Mesothelial cell of epicardium (in vitro differentiated cells): ENCODE results near the gene TAS2R50. TPM values are rescaled to one million over a fixed set of nuclear protein-coding genes. Genes with fewer than 3 reads are reported as not detected.
"Not testable (repeated sequence)": the region's sequence is repeated elsewhere in the genome, so short reads cannot be mapped to it uniquely, and the experiment has no call there.

Experiments used
- DNase-seq, 2 experiments: peaks; one replicate each; pipeline ENCODE4 v3.0.0; 2021; ENCODE audit warnings: low spot score in 2 of 2; ENCODE audit not compliant: unreplicated experiment in 2 of 2
- H3K27ac Mint-ChIP-seq: 2 replicates; pipeline ENCODE4 v1.8.0; 2021; ENCODE audit warnings: mixed read lengths
- H3K27me3 Mint-ChIP-seq: 2 replicates; pipeline ENCODE4 v1.8.0; 2021; ENCODE audit warnings: low read depth, mixed read lengths
- H3K36me3 Mint-ChIP-seq: 2 replicates; pipeline ENCODE4 v1.8.0; 2021; ENCODE audit warnings: mixed read lengths
- H3K4me1 Mint-ChIP-seq: 2 replicates; pipeline ENCODE4 v1.8.0; 2021; ENCODE audit warnings: mixed read lengths
- H3K4me3 Mint-ChIP-seq: 2 replicates; pipeline ENCODE4 v1.8.0; 2021; ENCODE audit warnings: mild to moderate bottlenecking, moderate library complexity, mixed read lengths
- H3K9me3 Mint-ChIP-seq: 2 replicates; pipeline ENCODE4 v1.8.0; 2021; ENCODE audit warnings: mixed read lengths
- CTCF ChIP-seq: fragments of 200-600 bp; sonication (generic); IDR thresholded peaks from one replicate; pipeline ENCODE4 v1.5.0; 2021; ENCODE audit warnings: antibody characterized with exemption; ENCODE audit not compliant: unreplicated experiment
- total RNA-seq: library from RNA; stranded (reverse); gene quantifications from 3 replicates; pipeline ENCODE4 v1.2.1, GENCODE V29; 2021

The TAS2R50 gene
- 3.3 to 3.4 TPM (median 3.3 TPM) in 3 replicates for total RNA-seq

- Mint-ChIP-seq H3K36me3 (peaks cover 21% of the 10 kb centered on the region), H3K27ac (no peak within 1 kb of the TSS), H3K4me1 (no peaks in the 10 kb centered on the region), H3K4me3 (no peak within 1 kb of the TSS), H3K9me3 (peaks cover 19% of the 10 kb centered on the region), H3K27me3 (no peaks in the 10 kb centered on the region)
- DNase-seq: no peak
- TF ChIP-seq CTCF: no peak
These were observed at the start of gene TAS2R50 for GRCh38 chr12:10986812-10987211. Gene TAS2R50, minus strand, starts transcription at chr12:10986912. Its CDS starts 52 bp downstream, at chr12:10986860.

GRCh38 chr12:11033959-11034358 is 47.2 kb upstream of the TAS2R50 start:
- H3K9me3 Mint-ChIP-seq: peaks cover 15% of the 10 kb centered on the region
- H3K27ac Mint-ChIP-seq, H3K4me3 Mint-ChIP-seq, H3K4me1 Mint-ChIP-seq, DNase-seq, H3K27me3 Mint-ChIP-seq: not testable (repeated sequence)
- H3K36me3 Mint-ChIP-seq: peaks cover 31% of the 10 kb centered on the region

- Mint-ChIP-seq H3K36me3 (peaks cover 37% of the 10 kb centered on the region), H3K27ac (no peak within 1 kb of the TSS), H3K4me3 (no peak within 1 kb of the TSS), H3K27me3 (no peaks in the 10 kb centered on the region), H3K9me3 (peaks cover 10% of the 10 kb centered on the region), H3K4me1 (no peaks in the 10 kb centered on the region)
- DNase-seq: no peak
- TF ChIP-seq CTCF: no peak
These were observed 44.6 kb upstream of the TAS2R50 start, which contains the start of gene TAS2R31 for GRCh38 chr12:11031307-11031706. Gene TAS2R31, minus strand, starts transcription at chr12:11031407. Its CDS starts 72 bp downstream, at chr12:11031335.

- Mint-ChIP-seq H3K36me3 (peaks cover 38% of the 10 kb centered on the region), H3K9me3 (peaks cover 16% of the 10 kb centered on the region), H3K27ac (no peak overlapping the region), H3K4me3 (no peak overlapping the region), H3K27me3 (no peaks in the 10 kb centered on the region), H3K4me1 (no peaks in the 10 kb centered on the region)
- no peak for TF ChIP-seq CTCF
- DNase-seq: no peak
These were observed 39.4 kb upstream of the TAS2R50 start for GRCh38 chr12:11026118-11026517.

GRCh38 chr12:11023387-11023786 is 36.7 kb upstream of the TAS2R50 start:
- Mint-ChIP-seq H3K9me3 (peaks cover 16% of the 10 kb centered on the region), H3K4me1 (no peaks in the 10 kb centered on the region), H3K36me3 (peaks cover 31% of the 10 kb centered on the region), H3K27ac (no peak overlapping the region), H3K27me3 (no peaks in the 10 kb centered on the region), H3K4me3 (no peak overlapping the region)
- no peak for TF ChIP-seq CTCF
- no peak for DNase-seq

- H3K36me3 Mint-ChIP-seq: peaks cover 27% of the 10 kb centered on the region
- H3K9me3 Mint-ChIP-seq: peaks cover 16% of the 10 kb centered on the region
- TF ChIP-seq CTCF: no peak
- no peak within 1 kb of the TSS for H3K27ac Mint-ChIP-seq
- H3K4me3 Mint-ChIP-seq: no peak within 1 kb of the TSS
- H3K27me3 Mint-ChIP-seq: no peaks in the 10 kb centered on the region
- no peaks in the 10 kb centered on the region for H3K4me1 Mint-ChIP-seq
- no peak for DNase-seq
These were observed 35.8 kb upstream of the TAS2R50 start, which contains the start of gene TAS2R19 for GRCh38 chr12:11022520-11022919. Gene TAS2R19, minus strand, starts transcription at chr12:11022620. Its CDS starts 49 bp downstream, at chr12:11022571.
